ENCODE results near the gene SFXN2. TPM values are rescaled to one million over a fixed set of nuclear protein-coding genes. Genes with fewer than 3 reads are reported as not detected.
"Not testable (repeated sequence)": the region's sequence is repeated elsewhere in the genome, so short reads cannot be mapped to it uniquely, and the experiment has no call there.

SFXN2 gene
- total and polyA plus RNA-seq, 8 donors: 5.6 to 21.6 (median 10.0) TPM

DNA sequence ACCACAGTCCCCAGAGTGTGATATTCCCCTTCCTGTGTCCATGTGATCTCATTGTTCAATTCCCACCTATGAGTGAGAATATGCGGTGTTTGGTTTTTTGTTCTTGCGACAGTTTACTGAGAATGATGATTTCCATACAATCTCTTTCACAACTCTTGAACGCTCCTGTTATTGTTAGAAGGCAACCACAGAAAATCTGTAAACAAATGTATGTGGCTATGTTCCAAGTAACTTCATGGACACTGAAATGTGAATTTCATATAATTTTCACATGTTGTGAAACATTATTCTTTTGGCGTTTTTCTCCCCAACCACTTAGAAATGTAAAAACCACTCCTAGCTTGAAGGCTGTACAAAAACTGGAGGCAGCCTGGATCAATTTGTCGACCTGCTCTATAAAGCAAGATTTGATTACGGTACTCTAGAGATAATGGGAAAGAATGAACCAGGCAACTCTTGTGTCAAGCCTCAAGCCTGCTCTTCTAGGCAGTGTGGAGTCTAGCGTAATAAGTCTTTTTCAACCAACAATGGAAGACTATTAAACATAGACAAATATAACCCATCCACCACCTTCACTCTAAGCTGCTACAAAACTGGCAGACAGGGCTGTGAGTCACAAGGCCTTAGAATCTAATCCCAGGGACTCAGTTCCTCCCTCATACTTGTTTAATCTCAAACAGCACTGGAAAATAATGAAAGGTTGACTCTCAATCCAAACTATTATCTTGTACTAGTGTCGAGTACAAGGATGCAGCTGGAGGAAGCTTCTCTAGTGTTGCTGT lies 23.0 kb upstream of the SFXN2 start:
- no peak for DNase-seq
- no peak for ATAC-seq
- TF ChIP-seq, protein P1, sequence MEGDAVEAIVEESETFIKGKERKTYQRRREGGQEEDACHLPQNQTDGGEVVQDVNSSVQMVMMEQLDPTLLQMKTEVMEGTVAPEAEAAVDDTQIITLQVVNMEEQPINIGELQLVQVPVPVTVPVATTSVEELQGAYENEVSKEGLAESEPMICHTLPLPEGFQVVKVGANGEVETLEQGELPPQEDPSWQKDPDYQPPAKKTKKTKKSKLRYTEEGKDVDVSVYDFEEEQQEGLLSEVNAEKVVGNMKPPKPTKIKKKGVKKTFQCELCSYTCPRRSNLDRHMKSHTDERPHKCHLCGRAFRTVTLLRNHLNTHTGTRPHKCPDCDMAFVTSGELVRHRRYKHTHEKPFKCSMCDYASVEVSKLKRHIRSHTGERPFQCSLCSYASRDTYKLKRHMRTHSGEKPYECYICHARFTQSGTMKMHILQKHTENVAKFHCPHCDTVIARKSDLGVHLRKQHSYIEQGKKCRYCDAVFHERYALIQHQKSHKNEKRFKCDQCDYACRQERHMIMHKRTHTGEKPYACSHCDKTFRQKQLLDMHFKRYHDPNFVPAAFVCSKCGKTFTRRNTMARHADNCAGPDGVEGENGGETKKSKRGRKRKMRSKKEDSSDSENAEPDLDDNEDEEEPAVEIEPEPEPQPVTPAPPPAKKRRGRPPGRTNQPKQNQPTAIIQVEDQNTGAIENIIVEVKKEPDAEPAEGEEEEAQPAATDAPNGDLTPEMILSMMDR (IDR thresholded peaks at IDR 0.05): no peak
- H3K36me3 ChIP-seq: no peaks in the 10 kb centered on the region
- 82 to 87% methylated on average over 8 of the region's 8 CpGs for WGBS, 2 donors
- H3K27me3 ChIP-seq: no peaks in the 10 kb centered on the region
- H3K27ac ChIP-seq: no peak overlapping the region
- intact Hi-C loops (cut with DNase I): no loop called here
- H3K4me1 ChIP-seq: no peaks in the 10 kb centered on the region
- FAIRE-seq: no peak
- no peak overlapping the region for H3K4me3 ChIP-seq
- no peaks in the 10 kb centered on the region for H3K9me3 ChIP-seq

DNA sequence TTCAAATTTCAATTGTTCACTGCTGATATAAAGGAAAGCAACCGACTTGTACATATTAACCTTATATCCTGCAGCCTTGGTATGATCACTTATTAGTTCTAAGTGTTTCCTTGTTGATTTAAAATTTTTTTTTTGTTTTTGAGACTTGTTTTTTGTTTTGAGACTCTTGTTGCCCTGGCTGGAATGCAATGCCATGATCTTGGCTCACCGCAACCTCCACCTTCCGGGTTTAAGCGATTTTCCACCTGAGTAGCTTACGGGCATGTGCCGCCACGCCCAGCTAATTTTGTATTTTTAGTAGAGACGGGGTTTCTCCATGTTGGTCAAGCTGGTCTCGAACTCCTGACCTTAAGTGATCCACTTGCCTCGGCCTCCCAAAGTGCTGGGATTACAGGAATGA lies 19.0 kb upstream of the SFXN2 start:
- FAIRE-seq; H3K36me3 ChIP-seq; H3K27me3 ChIP-seq; H3K4me1 ChIP-seq; DNase-seq; H3K9me3 ChIP-seq; H3K4me3 ChIP-seq; H3K27ac ChIP-seq; intact Hi-C loops (cut with DNase I); ATAC-seq: not testable (repeated sequence)
- 97% methylated on average over 10 of the region's 10 CpGs for WGBS, 2 donors

DNA sequence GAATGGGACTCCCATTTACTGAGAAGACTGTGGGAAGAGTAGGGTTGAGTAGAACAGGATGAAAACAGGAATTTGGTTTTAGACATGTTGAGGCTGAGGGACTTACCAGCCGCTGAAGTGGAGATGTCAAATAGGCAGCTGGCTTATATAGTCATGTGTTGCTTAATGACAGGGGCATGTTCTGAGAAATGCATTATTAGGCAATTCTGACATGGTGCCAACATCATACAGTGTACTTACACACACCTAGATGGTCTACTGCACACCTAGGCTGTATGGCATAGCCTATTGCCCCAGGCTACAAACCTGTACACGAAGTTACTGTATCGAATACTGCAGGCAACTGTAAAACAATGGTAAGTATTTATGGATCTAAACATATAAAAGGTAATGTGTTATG lies 17.7 kb upstream of the SFXN2 start:
- no peak for FAIRE-seq

DNA sequence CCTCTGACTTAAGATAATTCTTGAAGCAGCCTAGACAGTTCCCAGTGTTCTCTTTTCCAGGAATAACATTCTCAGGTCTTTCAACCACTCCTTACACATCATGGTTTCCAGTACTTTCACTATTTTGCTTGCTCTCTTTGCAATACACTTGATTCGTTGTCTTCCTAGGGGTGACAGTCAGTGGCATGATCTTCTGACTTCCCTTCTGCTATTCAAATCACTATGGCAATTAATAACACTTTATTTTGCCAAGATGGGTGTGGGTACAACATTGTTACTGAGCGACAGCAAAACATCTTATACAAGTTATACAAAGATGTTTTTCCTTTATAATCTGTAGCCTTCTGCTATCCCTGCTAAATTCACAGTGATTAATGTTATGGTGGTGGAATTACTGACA lies 15.5 kb upstream of the SFXN2 start:
- TF ChIP-seq, protein P1 (IDR thresholded peaks at IDR 0.05): no peak
- DNase-seq: no peak
- WGBS, 2 donors: 82 to 89% methylated on average over 2 of the region's 2 CpGs
- no peaks in the 10 kb centered on the region for H3K9me3 ChIP-seq
- peaks cover 0 to 7% (median 0%) of the 10 kb centered on the region in 3 donors for H3K36me3 ChIP-seq
- no peaks in the 10 kb centered on the region for H3K4me1 ChIP-seq
- FAIRE-seq: no peak
- H3K27ac ChIP-seq: no peak overlapping the region
- no peak for ATAC-seq
- H3K27me3 ChIP-seq: no peaks in the 10 kb centered on the region
- no peak overlapping the region for H3K4me3 ChIP-seq
- intact Hi-C loops (cut with DNase I): no loop called here

More for the DNA sequence above, 17.7 kb upstream of the SFXN2 start:
- H3K27ac ChIP-seq: no peak overlapping the region
- intact Hi-C loops (cut with DNase I): no loop called here
- H3K4me3 ChIP-seq: no peak overlapping the region
- H3K9me3 ChIP-seq: no peaks in the 10 kb centered on the region
- H3K4me1 ChIP-seq: no peaks in the 10 kb centered on the region
- peaks cover 0 to 7% (median 0%) of the 10 kb centered on the region in 3 donors for H3K36me3 ChIP-seq
- DNase-seq (no peak), ATAC-seq (no peak)
- WGBS, 2 donors: 95 to 99% methylated on average over 3 of the region's 3 CpGs
- no peaks in the 10 kb centered on the region for H3K27me3 ChIP-seq
- TF ChIP-seq, protein P1 (IDR thresholded peaks at IDR 0.05): no peak

DNA sequence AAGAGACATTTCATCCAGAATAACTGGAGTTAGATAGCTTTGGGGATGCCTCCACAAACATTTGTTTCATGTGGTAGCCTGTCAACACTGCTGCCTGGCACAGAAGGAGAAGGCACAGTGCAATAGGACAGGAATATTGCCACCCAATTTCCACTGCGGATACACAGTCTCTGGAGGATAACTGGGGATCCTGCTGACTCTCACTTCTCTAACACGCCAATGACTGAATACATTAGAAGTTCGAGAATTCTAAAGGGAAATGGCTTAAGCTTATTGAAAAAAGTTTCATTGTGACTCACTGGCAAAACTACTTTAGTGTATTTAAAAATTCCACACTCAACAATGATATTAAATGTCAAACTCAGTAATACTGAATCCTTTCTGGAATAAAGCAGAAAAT lies 13.2 kb upstream of the SFXN2 start:
- no peaks in the 10 kb centered on the region for H3K27me3 ChIP-seq
- H3K4me3 ChIP-seq: no peak overlapping the region
- TF ChIP-seq, protein P1 (IDR thresholded peaks at IDR 0.05): no peak
- FAIRE-seq (no peak), ATAC-seq (no peak), DNase-seq (no peak)
- no peaks in the 10 kb centered on the region for H3K4me1 ChIP-seq
- H3K27ac ChIP-seq: no peak overlapping the region
- WGBS, 2 donors: 88 to 95% methylated on average over 3 of the region's 3 CpGs
- H3K9me3 ChIP-seq: no peaks in the 10 kb centered on the region
- peaks cover 0 to 7% (median 0%) of the 10 kb centered on the region in 3 donors for H3K36me3 ChIP-seq
- intact Hi-C loops (cut with DNase I): no loop called here

Data from pancreas (tissue), 10 donors.